ENCODE measurements around the gene ZNF888. TPM values are rescaled to one million over a fixed set of nuclear protein-coding genes. Genes with fewer than 3 reads are reported as not detected.
"Not testable (repeated sequence)": the region's sequence is repeated elsewhere in the genome, so short reads cannot be mapped to it uniquely, and the experiment has no call there.

The ZNF888 gene
- polyA plus RNA-seq, 6 donors from 2014 or later, result 1.7 to 5.2 (median 4.1) TPM; not detected in 1

GRCh38 chr19:52935434-52935833 lies 12.2 kb upstream of the ZNF888 start:
- no peak for DNase-seq
- no peak for ATAC-seq (ENCODE audit: low read depth in 2 of 2)
- H3K36me3 Mint-ChIP-seq, result peaks cover 0 to 10% of the 10 kb centered on the region in 2 donors
- H3K4me1 Mint-ChIP-seq, result peaks cover 22 to 47% (median 29%) of the 10 kb centered on the region in 3 donors
- peak overlapping the region in 1 of 6 donors; percentile 39 for H3K27ac Mint-ChIP-seq
- H3K27me3 Mint-ChIP-seq, result no peaks in the 10 kb centered on the region
- H3K9me3 Mint-ChIP-seq, result peaks cover 0 to 7% (median 0%) of the 10 kb centered on the region in 7 donors
- no peak overlapping the region for H3K4me3 Mint-ChIP-seq

GRCh38 chr19:52924641-52925040 lies 1.4 kb upstream of the ZNF888 start:
- not testable (repeated sequence) for DNase-seq; H3K9me3 Mint-ChIP-seq; H3K36me3 Mint-ChIP-seq; H3K27ac Mint-ChIP-seq; ATAC-seq (ENCODE audit: low read depth in 2 of 2); H3K27me3 Mint-ChIP-seq
- Mint-ChIP-seq H3K4me1 (peaks cover 16 to 32% (median 32%) of the 10 kb centered on the region in 3 donors), H3K4me3 (peak overlapping the region in 6 of 8 donors; percentile 32 to 71 (median 48))

GRCh38 chr19:52923778-52924593 lies 758 bp upstream of the ZNF888 start:
- H3K4me3 Mint-ChIP-seq, result peak overlapping the region; percentile 71 to 97 (median 95)
- peaks cover 0 to 4% of the 10 kb centered on the region in 2 donors for H3K36me3 Mint-ChIP-seq
- no peaks in the 10 kb centered on the region for H3K9me3 Mint-ChIP-seq
- no peak for ATAC-seq (ENCODE audit: low read depth in 2 of 2)
- H3K27ac Mint-ChIP-seq, result peak overlapping the region in 4 of 6 donors; percentile 44 to 95 (median 50)
- H3K4me1 Mint-ChIP-seq, result peaks cover 16 to 32% (median 32%) of the 10 kb centered on the region in 3 donors
- DNase-seq, result no peak
- H3K27me3 Mint-ChIP-seq, result no peaks in the 10 kb centered on the region

- no peak overlapping the region for H3K27ac Mint-ChIP-seq
- H3K9me3 Mint-ChIP-seq, result peaks cover 0 to 1% (median 0%) of the 10 kb centered on the region in 7 donors
Observed at GRCh38 chr19:52917531-52917930, 5.7 kb downstream of the ZNF888 start.

GRCh38 chr19:52910648-52911047 lies 12.6 kb downstream of the ZNF888 start:
- Mint-ChIP-seq H3K9me3 (peaks cover 0 to 30% (median 15%) of the 10 kb centered on the region in 7 donors), H3K27me3 (no peaks in the 10 kb centered on the region), H3K4me1 (peaks cover 0 to 10% (median 7%) of the 10 kb centered on the region in 3 donors), H3K4me3 (no peak overlapping the region), H3K27ac (no peak overlapping the region), H3K36me3 (peaks cover 26 to 37% of the 10 kb centered on the region in 2 donors)
- no peak for DNase-seq
- peak; percentile 38 to 65 for ATAC-seq (ENCODE audit: low read depth in 2 of 2)

More at GRCh38 chr19:52917531-52917930, 5.7 kb downstream of the ZNF888 start:
- no peak for ATAC-seq (ENCODE audit: low read depth in 2 of 2)
- Mint-ChIP-seq H3K36me3 (peaks cover 9 to 11% of the 10 kb centered on the region in 2 donors), H3K4me3 (peak overlapping the region in 1 of 8 donors; percentile 32), H3K4me1 (peaks cover 13 to 18% (median 15%) of the 10 kb centered on the region in 3 donors), H3K27me3 (no peaks in the 10 kb centered on the region)
- DNase-seq, result no peak

- ATAC-seq (ENCODE audit: low read depth in 2 of 2); H3K27me3 Mint-ChIP-seq; H3K4me3 Mint-ChIP-seq: not testable (repeated sequence)
- DNase-seq, result peak; percentile 17
- Mint-ChIP-seq H3K9me3 (peaks cover 0 to 33% (median 15%) of the 10 kb centered on the region in 7 donors), H3K4me1 (peaks cover 4 to 15% (median 12%) of the 10 kb centered on the region in 3 donors), H3K27ac (peak overlapping the region; percentile 7 to 83 (median 74)), H3K36me3 (peaks cover 29 to 31% of the 10 kb centered on the region in 2 donors)
Observed at GRCh38 chr19:52904052-52904780, 19.0 kb downstream of the ZNF888 start.

- Mint-ChIP-seq H3K4me3 (no peak overlapping the region), H3K9me3 (peaks cover 0 to 20% (median 11%) of the 10 kb centered on the region in 7 donors), H3K27ac (peak overlapping the region in 1 of 6 donors; percentile 22), H3K27me3 (no peaks in the 10 kb centered on the region), H3K4me1 (peaks cover 10 to 27% (median 26%) of the 10 kb centered on the region in 3 donors), H3K36me3 (peaks cover 12 to 17% of the 10 kb centered on the region in 2 donors)
- ATAC-seq (ENCODE audit: low read depth in 2 of 2) (no peak), DNase-seq (no peak)
Observed at GRCh38 chr19:52901842-52902241, 21.4 kb downstream of the ZNF888 start.

- DNase-seq; ATAC-seq (ENCODE audit: low read depth in 2 of 2); H3K36me3 Mint-ChIP-seq; H3K9me3 Mint-ChIP-seq; H3K27me3 Mint-ChIP-seq: not testable (repeated sequence)
- peak overlapping the region in 2 of 6 donors; percentile 20 to 78 for H3K27ac Mint-ChIP-seq
- peaks cover 13 to 35% (median 31%) of the 10 kb centered on the region in 3 donors for H3K4me1 Mint-ChIP-seq
- H3K4me3 Mint-ChIP-seq, result peak overlapping the region in 4 of 8 donors; percentile 37 to 82 (median 58)
Observed at GRCh38 chr19:52898596-52898995, 24.6 kb downstream of the ZNF888 start.

- peak overlapping the region; percentile 88 to 98 (median 96) for H3K4me3 Mint-ChIP-seq
- peak overlapping the region in 3 of 6 donors; percentile 58 to 97 (median 69) for H3K27ac Mint-ChIP-seq
- H3K4me1 Mint-ChIP-seq, result peaks cover 14 to 34% (median 31%) of the 10 kb centered on the region in 3 donors
- no peaks in the 10 kb centered on the region for H3K9me3 Mint-ChIP-seq
- peaks cover 2 to 6% of the 10 kb centered on the region in 2 donors for H3K36me3 Mint-ChIP-seq
- H3K27me3 Mint-ChIP-seq, result no peaks in the 10 kb centered on the region
- DNase-seq (no peak), ATAC-seq (ENCODE audit: low read depth in 2 of 2) (no peak)
Observed at GRCh38 chr19:52898101-52898500, 25.1 kb downstream of the ZNF888 start.

GRCh38 chr19:52897138-52897935 lies 25.9 kb downstream of the ZNF888 start, which contains the start of gene ZNF320:
Gene ZNF320 (minus strand): TSS chr19:52897635. CDS start chr19:52890255, 7,380 bp downstream.
- Mint-ChIP-seq H3K4me1 (peaks cover 21 to 42% (median 39%) of the 10 kb centered on the region in 3 donors), H3K27me3 (no peaks in the 10 kb centered on the region), H3K4me3 (peak within 1 kb of the TSS; percentile 88 to 98 (median 96)), H3K27ac (peak within 1 kb of the TSS; percentile 87 to 97 (median 94)), H3K36me3 (peaks cover 10 to 12% of the 10 kb centered on the region in 2 donors), H3K9me3 (peaks cover 0 to 1% (median 0%) of the 10 kb centered on the region in 7 donors)
- DNase-seq (peak; percentile 95), ATAC-seq (ENCODE audit: low read depth in 2 of 2) (peak; percentile 100)

GRCh38 chr19:52896431-52897137 lies 26.6 kb downstream of the ZNF888 start:
- H3K27me3 Mint-ChIP-seq, result no peaks in the 10 kb centered on the region
- DNase-seq (peak; percentile 3), ATAC-seq (ENCODE audit: low read depth in 2 of 2) (no peak)
- H3K36me3 Mint-ChIP-seq, result peaks cover 13 to 15% of the 10 kb centered on the region in 2 donors
- peaks cover 0 to 1% (median 0%) of the 10 kb centered on the region in 7 donors for H3K9me3 Mint-ChIP-seq
- peaks cover 22 to 49% (median 44%) of the 10 kb centered on the region in 3 donors for H3K4me1 Mint-ChIP-seq
- peak overlapping the region; percentile 27 to 97 (median 90) for H3K27ac Mint-ChIP-seq
- H3K4me3 Mint-ChIP-seq, result peak overlapping the region; percentile 88 to 98 (median 96)

- no peak overlapping the region for H3K27ac Mint-ChIP-seq
- H3K36me3 Mint-ChIP-seq, result peaks cover 43 to 53% of the 10 kb centered on the region in 2 donors
- H3K9me3 Mint-ChIP-seq, result peaks cover 0 to 4% (median 0%) of the 10 kb centered on the region in 7 donors
- ATAC-seq (ENCODE audit: low read depth in 2 of 2), result no peak
- H3K27me3 Mint-ChIP-seq, result no peaks in the 10 kb centered on the region
- DNase-seq, result no peak
- peaks cover 21 to 34% (median 24%) of the 10 kb centered on the region in 3 donors for H3K4me1 Mint-ChIP-seq
- H3K4me3 Mint-ChIP-seq, result peak overlapping the region in 1 of 8 donors; percentile 39
Observed at GRCh38 chr19:52891336-52891735, 31.9 kb downstream of the ZNF888 start.
